ENCODE results near the gene SEL1L3.

SEL1L3 gene

GRCh38 chr4:25775166-25775565 is 87.6 kb downstream of the SEL1L3 start:
- Mint-ChIP-seq H3K27ac (no peak overlapping the region), H3K4me1 (ENCODE audit: low read depth in 2 of 2) (peaks cover 0 to 11% of the 10 kb centered on the region in 2 donors), H3K9me3 (no peaks in the 10 kb centered on the region), H3K4me3 (no peak overlapping the region), H3K36me3 (ENCODE audit: insufficient read depth) (peaks cover 33% of the 10 kb centered on the region), H3K27me3 (no peaks in the 10 kb centered on the region)
- no peak for DNase-seq
- ATAC-seq (replicated peaks): no peak

GRCh38 chr4:25773358-25773757 is 89.4 kb downstream of the SEL1L3 start:
- ATAC-seq (replicated peaks): no peak
- Mint-ChIP-seq H3K4me3 (no peak overlapping the region), H3K27ac (no peak overlapping the region), H3K36me3 (ENCODE audit: insufficient read depth) (peaks cover 35% of the 10 kb centered on the region), H3K27me3 (no peaks in the 10 kb centered on the region), H3K4me1 (ENCODE audit: low read depth in 2 of 2) (peaks cover 0 to 9% of the 10 kb centered on the region in 2 donors), H3K9me3 (no peaks in the 10 kb centered on the region)
- DNase-seq: no peak

- no peaks in the 10 kb centered on the region for H3K27me3 Mint-ChIP-seq
- ATAC-seq (replicated peaks): no peak
- H3K36me3 Mint-ChIP-seq (ENCODE audit: insufficient read depth): peaks cover 34% of the 10 kb centered on the region
- H3K4me3 Mint-ChIP-seq: no peak overlapping the region
- no peaks in the 10 kb centered on the region for H3K9me3 Mint-ChIP-seq
- peaks cover 0 to 4% of the 10 kb centered on the region in 2 donors for H3K4me1 Mint-ChIP-seq (ENCODE audit: low read depth in 2 of 2)
- no peak for DNase-seq
- peak overlapping the region in 1 of 2 donors; percentile 39 for H3K27ac Mint-ChIP-seq
These were observed 91.1 kb downstream of the SEL1L3 start for GRCh38 chr4:25771672-25772071.

- Mint-ChIP-seq H3K4me1 (ENCODE audit: low read depth in 2 of 2) (peaks cover 0 to 4% of the 10 kb centered on the region in 2 donors), H3K9me3 (no peaks in the 10 kb centered on the region), H3K4me3 (no peak overlapping the region), H3K27me3 (no peaks in the 10 kb centered on the region), H3K27ac (no peak overlapping the region), H3K36me3 (ENCODE audit: insufficient read depth) (peaks cover 40% of the 10 kb centered on the region)
- DNase-seq: no peak
- no peak for ATAC-seq (replicated peaks)
These were observed 91.9 kb downstream of the SEL1L3 start for GRCh38 chr4:25770847-25771246.

GRCh38 chr4:25769251-25769650 is 93.5 kb downstream of the SEL1L3 start:
- Mint-ChIP-seq H3K36me3 (ENCODE audit: insufficient read depth) (peaks cover 44% of the 10 kb centered on the region), H3K27me3 (no peaks in the 10 kb centered on the region), H3K9me3 (no peaks in the 10 kb centered on the region), H3K4me3 (no peak overlapping the region), H3K4me1 (ENCODE audit: low read depth in 2 of 2) (peaks cover 0 to 4% of the 10 kb centered on the region in 2 donors), H3K27ac (no peak overlapping the region)
- no peak for DNase-seq
- no peak for ATAC-seq (replicated peaks)

- Mint-ChIP-seq H3K27ac (no peak overlapping the region), H3K9me3 (no peaks in the 10 kb centered on the region), H3K4me1 (ENCODE audit: low read depth in 2 of 2) (peaks cover 0 to 4% of the 10 kb centered on the region in 2 donors), H3K4me3 (no peak overlapping the region), H3K36me3 (ENCODE audit: insufficient read depth) (peaks cover 55% of the 10 kb centered on the region), H3K27me3 (no peaks in the 10 kb centered on the region)
- DNase-seq (peak; percentile 2 to 31 (median 12)), ATAC-seq (replicated peaks) (peak; percentile 46)
These were observed 94.7 kb downstream of the SEL1L3 start for GRCh38 chr4:25767877-25768725.

GRCh38 chr4:25760518-25761157 is 102.2 kb downstream of the SEL1L3 start:
- Mint-ChIP-seq H3K36me3 (ENCODE audit: insufficient read depth) (peaks cover 80% of the 10 kb centered on the region), H3K27ac (peak overlapping the region in 1 of 2 donors; percentile 32), H3K27me3 (no peaks in the 10 kb centered on the region), H3K4me3 (no peak overlapping the region), H3K9me3 (no peaks in the 10 kb centered on the region), H3K4me1 (ENCODE audit: low read depth in 2 of 2) (no peaks in the 10 kb centered on the region)
- ATAC-seq (replicated peaks) (no peak), DNase-seq (no peak)

- Mint-ChIP-seq H3K4me3 (no peak overlapping the region), H3K9me3 (no peaks in the 10 kb centered on the region), H3K27me3 (no peaks in the 10 kb centered on the region), H3K4me1 (ENCODE audit: low read depth in 2 of 2) (no peaks in the 10 kb centered on the region), H3K27ac (no peak overlapping the region), H3K36me3 (ENCODE audit: insufficient read depth) (peaks cover 78% of the 10 kb centered on the region)
- no peak for ATAC-seq (replicated peaks)
- no peak for DNase-seq
These were observed 102.7 kb downstream of the SEL1L3 start for GRCh38 chr4:25760048-25760447.

- H3K9me3 Mint-ChIP-seq: no peaks in the 10 kb centered on the region
- no peaks in the 10 kb centered on the region for H3K4me1 Mint-ChIP-seq (ENCODE audit: low read depth in 2 of 2)
- H3K36me3 Mint-ChIP-seq (ENCODE audit: insufficient read depth): peaks cover 75% of the 10 kb centered on the region
These were observed 103.7 kb downstream of the SEL1L3 start for GRCh38 chr4:25759101-25759500.

GRCh38 chr4:25757452-25757851 is 105.3 kb downstream of the SEL1L3 start:
- no peak overlapping the region for H3K27ac Mint-ChIP-seq
- ATAC-seq (replicated peaks) (no peak), DNase-seq (no peak)
- no peaks in the 10 kb centered on the region for H3K27me3 Mint-ChIP-seq
- peaks cover 64% of the 10 kb centered on the region for H3K36me3 Mint-ChIP-seq (ENCODE audit: insufficient read depth)
- H3K4me1 Mint-ChIP-seq (ENCODE audit: low read depth in 2 of 2): no peaks in the 10 kb centered on the region
- no peak overlapping the region for H3K4me3 Mint-ChIP-seq
- no peaks in the 10 kb centered on the region for H3K9me3 Mint-ChIP-seq

More at GRCh38 chr4:25759101-25759500, 103.7 kb downstream of the SEL1L3 start:
- ATAC-seq (replicated peaks): no peak
- DNase-seq: no peak
- Mint-ChIP-seq H3K4me3 (no peak overlapping the region), H3K27ac (no peak overlapping the region), H3K27me3 (no peaks in the 10 kb centered on the region)

GRCh38 chr4:25756503-25756902 is 106.3 kb downstream of the SEL1L3 start:
- DNase-seq (no peak), ATAC-seq (replicated peaks) (no peak)
- H3K36me3 Mint-ChIP-seq (ENCODE audit: insufficient read depth): peaks cover 66% of the 10 kb centered on the region

GRCh38 chr4:25755911-25756310 is 106.9 kb downstream of the SEL1L3 start:
- ATAC-seq (replicated peaks) (no peak), DNase-seq (no peak)
- peaks cover 63% of the 10 kb centered on the region for H3K36me3 Mint-ChIP-seq (ENCODE audit: insufficient read depth)
- H3K9me3 Mint-ChIP-seq: no peaks in the 10 kb centered on the region
- no peak overlapping the region for H3K4me3 Mint-ChIP-seq
- no peaks in the 10 kb centered on the region for H3K4me1 Mint-ChIP-seq (ENCODE audit: low read depth in 2 of 2)
- no peaks in the 10 kb centered on the region for H3K27me3 Mint-ChIP-seq
- no peak overlapping the region for H3K27ac Mint-ChIP-seq

More at GRCh38 chr4:25756503-25756902, 106.3 kb downstream of the SEL1L3 start:
- no peaks in the 10 kb centered on the region for H3K9me3 Mint-ChIP-seq
- H3K27me3 Mint-ChIP-seq: no peaks in the 10 kb centered on the region
- H3K4me3 Mint-ChIP-seq: no peak overlapping the region
- no peaks in the 10 kb centered on the region for H3K4me1 Mint-ChIP-seq (ENCODE audit: low read depth in 2 of 2)
- no peak overlapping the region for H3K27ac Mint-ChIP-seq

- no peak overlapping the region for H3K4me3 Mint-ChIP-seq
- H3K4me1 Mint-ChIP-seq (ENCODE audit: low read depth in 2 of 2): no peaks in the 10 kb centered on the region
- H3K27ac Mint-ChIP-seq: peak overlapping the region in 1 of 2 donors; percentile 49
- H3K27me3 Mint-ChIP-seq: no peaks in the 10 kb centered on the region
- DNase-seq: no peak
- ATAC-seq (replicated peaks): no peak
- no peaks in the 10 kb centered on the region for H3K9me3 Mint-ChIP-seq
- peaks cover 56% of the 10 kb centered on the region for H3K36me3 Mint-ChIP-seq (ENCODE audit: insufficient read depth)
These were observed 109.5 kb downstream of the SEL1L3 start for GRCh38 chr4:25753239-25753638.

- H3K4me1 Mint-ChIP-seq (ENCODE audit: low read depth in 2 of 2): no peaks in the 10 kb centered on the region
- ATAC-seq (replicated peaks): no peak
- DNase-seq: no peak
- no peaks in the 10 kb centered on the region for H3K27me3 Mint-ChIP-seq
- H3K36me3 Mint-ChIP-seq (ENCODE audit: insufficient read depth): peaks cover 34% of the 10 kb centered on the region
- no peak overlapping the region for H3K27ac Mint-ChIP-seq
- H3K4me3 Mint-ChIP-seq: no peak overlapping the region
- H3K9me3 Mint-ChIP-seq: no peaks in the 10 kb centered on the region
These were observed 111.9 kb downstream of the SEL1L3 start for GRCh38 chr4:25750874-25751273.

Data from effector memory CD8-positive, alpha-beta T cell (primary cell).